PFSK-1 (cell line): Measurements from ENCODE around the gene CHST3.

ENCODE experiments used
- FOXP2 ChIP-seq: optimal IDR thresholded peaks from 2 replicates; pipeline ENCODE3; 2011; ENCODE audit warnings: borderline replicate concordance, control low read depth, inconsistent platforms; ENCODE audit not compliant: insufficient read depth; ENCODE audit errors: extremely low read length, extremely low read depth
- POLR2AphosphoS5 ChIP-seq: IDR thresholded peaks from 2 replicates; pipeline ENCODE4 v1.6.1; 2012; ENCODE audit warnings: low read depth, mild to moderate bottlenecking, control low read depth, low read length, moderate library complexity
- SIN3A ChIP-seq: IDR thresholded peaks from 2 replicates; pipeline ENCODE4 v1.6.1; 2012; ENCODE audit warnings: mild to moderate bottlenecking, low read length, moderate library complexity, borderline replicate concordance; ENCODE audit not compliant: insufficient read depth
- TAF1 ChIP-seq: IDR thresholded peaks from 2 replicates; pipeline ENCODE4 v1.6.1; 2012; ENCODE audit warnings: low read length, control low read depth, borderline replicate concordance; ENCODE audit not compliant: insufficient read depth
- TF ChIP-seq, protein P1 (sequence below), 2 experiments: IDR thresholded peaks; 2 replicates each; pipeline versions ENCODE4 v1.6.1 to v1.8.0; 2011 to 2012; ENCODE audit warnings: low read depth in 2 of 2, low read length in 2 of 2, control low read depth in 1 of 2, inconsistent platforms in 1 of 2, mild to moderate bottlenecking in 1 of 2, moderate library complexity in 1 of 2; ENCODE audit not compliant: insufficient read depth in 1 of 2

CHST3 gene

DNA sequence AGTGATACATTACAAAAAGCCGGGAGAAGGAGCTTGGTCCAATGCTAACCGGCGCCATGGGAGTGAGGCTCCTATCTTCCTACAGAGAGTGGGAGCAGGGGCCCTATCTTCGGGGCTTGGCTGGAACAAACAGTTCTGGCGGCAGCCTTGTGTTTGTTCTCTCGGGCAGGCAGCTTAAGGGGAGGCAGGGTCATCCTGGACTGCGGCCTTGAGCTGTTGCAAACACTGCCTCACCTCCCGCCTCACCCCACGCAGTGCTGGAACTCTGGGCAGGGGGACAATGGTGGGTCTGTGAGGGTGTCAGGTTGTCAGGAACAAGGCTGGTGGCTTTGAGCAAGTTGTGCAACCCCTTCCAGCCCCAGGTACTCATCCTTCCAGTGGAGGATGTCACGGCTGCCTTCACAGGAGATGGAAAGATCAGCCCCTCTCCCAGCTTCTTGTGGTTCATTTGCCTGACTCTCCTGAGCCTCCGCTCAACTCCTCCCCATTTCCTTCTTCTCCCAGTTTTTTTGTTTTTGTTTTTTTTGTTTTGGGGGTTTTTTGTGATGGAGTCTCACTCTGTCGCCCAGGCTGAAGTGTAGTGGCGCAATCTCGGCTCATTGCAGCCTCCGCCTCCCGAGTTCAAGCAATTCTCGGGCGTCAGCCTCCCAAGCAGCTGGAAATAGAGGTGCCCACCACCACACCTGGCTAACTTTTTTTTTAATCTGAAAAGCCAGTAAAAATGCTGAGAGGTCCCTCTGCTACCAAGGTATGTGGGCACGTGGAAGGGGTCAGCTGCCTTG lies 66.8 kb downstream of the CHST3 start:
- TF ChIP-seq POLR2AphosphoS5 = no peak
- no peak for TF ChIP-seq FOXP2
- TF ChIP-seq, protein P1, sequence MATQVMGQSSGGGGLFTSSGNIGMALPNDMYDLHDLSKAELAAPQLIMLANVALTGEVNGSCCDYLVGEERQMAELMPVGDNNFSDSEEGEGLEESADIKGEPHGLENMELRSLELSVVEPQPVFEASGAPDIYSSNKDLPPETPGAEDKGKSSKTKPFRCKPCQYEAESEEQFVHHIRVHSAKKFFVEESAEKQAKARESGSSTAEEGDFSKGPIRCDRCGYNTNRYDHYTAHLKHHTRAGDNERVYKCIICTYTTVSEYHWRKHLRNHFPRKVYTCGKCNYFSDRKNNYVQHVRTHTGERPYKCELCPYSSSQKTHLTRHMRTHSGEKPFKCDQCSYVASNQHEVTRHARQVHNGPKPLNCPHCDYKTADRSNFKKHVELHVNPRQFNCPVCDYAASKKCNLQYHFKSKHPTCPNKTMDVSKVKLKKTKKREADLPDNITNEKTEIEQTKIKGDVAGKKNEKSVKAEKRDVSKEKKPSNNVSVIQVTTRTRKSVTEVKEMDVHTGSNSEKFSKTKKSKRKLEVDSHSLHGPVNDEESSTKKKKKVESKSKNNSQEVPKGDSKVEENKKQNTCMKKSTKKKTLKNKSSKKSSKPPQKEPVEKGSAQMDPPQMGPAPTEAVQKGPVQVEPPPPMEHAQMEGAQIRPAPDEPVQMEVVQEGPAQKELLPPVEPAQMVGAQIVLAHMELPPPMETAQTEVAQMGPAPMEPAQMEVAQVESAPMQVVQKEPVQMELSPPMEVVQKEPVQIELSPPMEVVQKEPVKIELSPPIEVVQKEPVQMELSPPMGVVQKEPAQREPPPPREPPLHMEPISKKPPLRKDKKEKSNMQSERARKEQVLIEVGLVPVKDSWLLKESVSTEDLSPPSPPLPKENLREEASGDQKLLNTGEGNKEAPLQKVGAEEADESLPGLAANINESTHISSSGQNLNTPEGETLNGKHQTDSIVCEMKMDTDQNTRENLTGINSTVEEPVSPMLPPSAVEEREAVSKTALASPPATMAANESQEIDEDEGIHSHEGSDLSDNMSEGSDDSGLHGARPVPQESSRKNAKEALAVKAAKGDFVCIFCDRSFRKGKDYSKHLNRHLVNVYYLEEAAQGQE (IDR thresholded peaks at IDR 0.05; ENCODE audit: insufficient read depth in 1 of 2, low read depth in 2 of 2, low read length in 2 of 2) = no peak
- TF ChIP-seq SIN3A = no peak
- TF ChIP-seq TAF1 = no peak

DNA sequence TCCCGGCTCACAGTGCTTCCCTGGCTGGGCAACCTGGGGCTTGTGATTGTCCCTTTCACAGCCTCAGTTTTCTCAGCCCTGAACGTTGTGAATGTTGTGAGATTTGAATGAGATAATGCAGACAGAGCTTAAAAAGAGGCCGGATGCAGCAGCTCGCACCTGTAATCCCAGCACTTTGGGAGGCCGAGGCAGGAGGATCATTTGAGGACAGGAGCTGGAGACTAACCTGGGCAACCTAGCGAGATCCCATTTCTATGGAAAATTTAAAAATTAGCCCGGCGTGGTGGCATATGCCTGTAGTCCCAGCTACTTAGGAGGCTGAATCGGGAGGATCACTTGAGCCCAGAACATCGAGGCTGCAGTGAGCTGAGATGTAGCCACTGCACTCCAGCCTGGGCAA lies 67.5 kb downstream of the CHST3 start:
- TF ChIP-seq, protein P1 (IDR thresholded peaks at IDR 0.05; ENCODE audit: insufficient read depth in 1 of 2, low read depth in 2 of 2, low read length in 2 of 2) = no peak
- TF ChIP-seq TAF1 (no peak), SIN3A (no peak), FOXP2 (no peak), POLR2AphosphoS5 (no peak)

DNA sequence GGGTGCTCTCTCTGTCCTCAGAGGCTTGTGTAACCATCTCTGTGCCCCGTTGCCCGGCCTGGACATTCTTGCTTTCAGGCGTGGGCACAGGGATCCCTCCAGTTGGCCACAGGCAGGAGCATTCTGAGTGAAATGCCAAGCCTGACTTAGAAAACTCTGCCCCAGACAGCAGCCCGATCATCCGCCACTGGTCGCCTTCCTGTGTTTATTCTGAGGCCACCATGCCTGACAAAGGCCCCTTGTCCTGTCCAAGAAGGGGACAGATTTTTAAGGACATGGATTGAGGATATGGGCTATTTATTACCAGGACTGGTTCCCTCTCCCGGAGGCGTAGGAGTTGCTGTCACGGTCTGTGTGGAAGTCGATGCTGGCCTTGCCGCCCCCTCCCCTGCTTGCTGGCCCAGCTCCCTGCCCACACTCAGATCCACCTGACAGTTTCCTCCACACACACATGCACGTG lies 69.9 kb downstream of the CHST3 start:
- no peak for TF ChIP-seq POLR2AphosphoS5
- TF ChIP-seq TAF1 = no peak
- TF ChIP-seq, protein P1 (IDR thresholded peaks at IDR 0.05; ENCODE audit: insufficient read depth in 1 of 2, low read depth in 2 of 2, low read length in 2 of 2) = no peak
- TF ChIP-seq FOXP2 = no peak
- TF ChIP-seq SIN3A = no peak

DNA sequence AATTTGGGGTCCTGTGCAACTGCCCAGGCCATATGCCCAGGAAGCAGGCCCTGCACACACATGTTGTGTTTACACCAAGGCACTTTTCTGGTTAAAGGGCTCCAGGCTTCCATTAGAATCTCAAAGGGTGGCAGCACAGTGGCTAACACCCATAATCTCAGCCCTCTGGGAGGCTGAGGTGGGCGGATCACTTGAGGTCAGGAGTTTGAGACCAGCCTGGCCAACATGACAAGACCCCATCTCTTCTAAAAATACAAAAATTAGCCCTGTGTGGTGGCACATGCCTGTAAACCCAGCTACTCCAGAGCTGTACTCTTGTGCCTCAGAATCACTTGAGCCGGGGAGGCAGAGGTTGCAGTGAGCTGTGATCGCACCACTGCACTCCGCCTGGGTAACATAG lies 70.6 kb downstream of the CHST3 start:
- TF ChIP-seq SIN3A (no peak), POLR2AphosphoS5 (no peak), FOXP2 (no peak), TAF1 (no peak)
- TF ChIP-seq, protein P1 (IDR thresholded peaks at IDR 0.05; ENCODE audit: insufficient read depth in 1 of 2, low read depth in 2 of 2, low read length in 2 of 2) = no peak
